DMS153 (cell line): Measurements from ENCODE around the gene DMD.
"Not testable (repeated sequence)": the region's sequence is repeated elsewhere in the genome, so short reads cannot be mapped to it uniquely, and the experiment has no call there.

Experiments used
- DNase-seq: peaks from one replicate; lab custom pipeline; 2025; lab: John Stamatoyannopoulos, UW

DMD gene

DNA sequence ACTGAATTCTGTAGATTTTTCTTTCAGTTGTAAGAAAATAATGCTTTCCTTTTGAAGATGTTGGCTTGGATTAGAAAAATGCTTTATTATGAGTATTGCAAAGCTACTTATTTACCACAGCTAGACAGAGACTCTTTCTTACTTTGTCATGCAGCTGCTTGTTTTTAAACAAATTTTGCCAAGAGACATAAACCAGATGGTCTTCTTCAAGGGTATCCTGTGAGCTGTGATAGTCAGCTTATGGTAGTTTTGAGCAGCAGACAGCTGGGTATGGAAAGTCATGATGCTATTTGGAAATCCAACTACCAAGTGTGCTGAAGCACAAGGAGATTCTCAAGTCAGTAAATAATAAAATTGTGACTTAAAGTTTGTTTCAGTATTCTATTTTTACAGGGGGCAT, 941.5 kb downstream of the DMD start:
- DNase-seq, result no peak

DNA sequence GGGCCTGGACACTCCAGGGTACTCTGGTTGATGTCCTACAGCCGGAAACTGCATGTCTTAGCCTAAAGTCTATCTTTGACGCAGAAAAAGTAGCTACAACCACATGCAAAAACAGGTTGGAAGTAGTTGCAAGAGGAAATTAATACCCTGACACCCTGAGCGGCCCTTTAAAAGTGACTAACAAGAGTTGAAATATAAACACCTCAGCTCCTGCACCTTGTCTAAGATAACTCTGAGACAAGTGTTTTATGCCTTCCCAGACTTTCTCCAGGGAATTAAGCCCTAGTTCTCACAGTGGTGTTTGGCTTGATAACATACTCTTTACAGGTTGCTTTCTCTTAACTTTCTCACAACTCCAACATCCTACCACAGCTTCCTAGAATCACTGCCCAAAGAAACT, 943.1 kb downstream of the DMD start:
- no peak for DNase-seq

DNA sequence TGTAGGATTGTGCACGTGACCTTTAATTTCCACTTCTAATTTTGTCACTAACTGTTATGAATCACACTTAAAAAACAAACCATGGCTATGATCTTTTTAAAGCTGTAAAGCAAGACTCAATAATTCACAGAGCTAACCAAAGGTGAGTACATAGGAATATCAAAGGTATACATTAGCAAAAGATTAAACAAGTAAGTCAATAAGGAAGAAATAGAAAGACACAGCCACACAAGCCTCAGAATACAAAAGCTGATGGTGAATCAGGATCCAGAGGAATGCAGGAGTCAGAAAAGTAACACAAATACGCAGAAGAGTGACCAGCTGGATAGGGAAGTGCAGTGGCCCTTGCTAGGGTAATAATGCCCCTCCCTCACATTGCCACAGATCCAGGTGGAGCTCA, 943.6 kb downstream of the DMD start:
- no peak for DNase-seq

DNA sequence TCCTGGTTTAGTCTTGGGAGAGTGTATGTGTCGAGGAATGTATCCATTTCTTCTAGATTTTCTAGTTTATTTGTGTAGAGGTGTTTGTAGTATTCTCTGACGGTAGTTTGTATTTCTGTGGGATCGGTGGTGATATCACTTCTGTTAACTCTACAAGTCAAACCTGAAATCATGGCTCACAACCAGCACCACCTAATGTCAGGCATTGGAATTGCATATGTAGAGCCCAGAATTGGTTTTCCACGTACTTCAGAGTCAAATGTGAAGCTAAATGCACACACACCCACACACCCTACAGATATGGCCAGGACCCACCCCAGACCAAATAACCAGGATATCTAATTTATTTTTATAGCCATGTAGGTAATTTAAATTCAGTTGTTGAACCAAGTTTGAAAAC, 964.7 kb downstream of the DMD start:
- DNase-seq, result not testable (repeated sequence)

DNA sequence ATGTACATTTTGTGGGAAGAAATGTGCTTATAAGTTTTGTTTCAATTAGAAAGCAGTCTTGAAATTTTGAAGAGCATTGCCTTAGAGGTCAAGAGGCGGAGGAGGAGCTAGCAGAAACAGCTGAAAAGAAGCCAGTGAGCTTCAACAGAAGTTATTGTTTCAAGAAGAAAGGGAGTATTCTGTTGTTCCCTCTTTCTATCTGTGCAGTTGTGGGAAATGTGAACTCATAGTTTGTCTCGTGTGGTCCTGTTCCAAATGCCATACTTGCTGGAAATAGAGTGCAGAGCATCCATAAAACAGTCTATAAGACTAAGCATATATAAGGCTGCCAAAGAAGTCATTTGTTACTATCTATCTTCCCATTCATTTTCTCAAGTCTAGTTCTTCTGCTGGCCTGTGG, 1015.7 kb downstream of the DMD start:
- DNase-seq, result no peak

DNA sequence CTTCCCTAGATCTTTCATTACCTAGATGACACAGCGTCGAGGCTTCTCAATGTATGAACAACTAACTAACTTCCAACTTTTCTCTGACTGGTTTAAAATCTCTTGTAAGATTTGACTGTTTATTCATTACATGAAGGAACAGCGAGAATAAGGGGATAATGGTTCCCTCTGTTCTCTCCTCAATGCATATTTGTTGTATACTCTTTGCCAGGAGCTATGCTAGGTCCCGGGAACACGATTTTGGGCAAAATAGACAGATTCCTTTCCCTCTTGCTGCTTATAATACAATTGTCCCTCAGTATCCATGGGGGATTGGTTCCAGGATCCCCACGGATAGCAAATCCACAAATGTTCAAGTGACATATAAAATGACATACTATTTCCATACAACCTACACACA, 1020.0 kb downstream of the DMD start:
- DNase-seq, result no peak

DNA sequence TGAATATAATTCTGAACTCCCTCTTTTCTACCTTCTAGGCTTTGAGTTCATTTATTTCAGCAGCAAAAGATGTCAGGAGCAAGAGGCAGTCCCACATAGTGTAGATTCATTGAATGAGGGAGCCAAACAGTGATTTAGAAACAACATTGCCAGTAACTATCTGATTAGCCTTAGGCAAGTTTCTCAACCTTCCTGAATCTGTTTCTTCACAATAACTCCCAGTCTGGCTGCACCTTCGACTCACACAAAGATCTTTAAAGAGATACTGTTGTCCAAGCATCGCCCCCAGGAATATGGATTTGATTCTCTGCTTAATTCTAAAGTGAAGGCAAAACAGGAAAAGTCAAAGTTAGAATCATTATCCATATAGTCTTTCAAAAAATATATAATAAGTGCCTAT, 1026.2 kb downstream of the DMD start:
- DNase-seq, result no peak

DNA sequence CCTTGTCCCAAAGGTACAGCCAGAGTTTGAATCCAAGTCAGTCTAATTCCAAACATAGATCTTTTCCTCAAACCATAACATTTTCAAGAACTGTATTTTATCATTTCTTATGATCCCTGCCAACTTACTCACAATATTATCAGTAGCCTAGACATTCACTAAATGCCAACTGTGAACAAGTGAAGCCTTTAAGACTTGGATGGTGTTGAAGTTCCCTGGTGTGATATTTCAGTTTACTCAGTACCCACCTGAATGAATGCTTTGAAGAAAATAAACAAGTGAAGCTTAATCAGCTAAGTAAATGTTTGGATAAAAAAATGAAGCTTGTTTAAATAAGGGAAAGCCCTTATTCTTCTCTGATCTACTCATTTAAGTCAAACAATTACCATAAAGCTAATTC, 1028.3 kb downstream of the DMD start:
- DNase-seq, result no peak

DNA sequence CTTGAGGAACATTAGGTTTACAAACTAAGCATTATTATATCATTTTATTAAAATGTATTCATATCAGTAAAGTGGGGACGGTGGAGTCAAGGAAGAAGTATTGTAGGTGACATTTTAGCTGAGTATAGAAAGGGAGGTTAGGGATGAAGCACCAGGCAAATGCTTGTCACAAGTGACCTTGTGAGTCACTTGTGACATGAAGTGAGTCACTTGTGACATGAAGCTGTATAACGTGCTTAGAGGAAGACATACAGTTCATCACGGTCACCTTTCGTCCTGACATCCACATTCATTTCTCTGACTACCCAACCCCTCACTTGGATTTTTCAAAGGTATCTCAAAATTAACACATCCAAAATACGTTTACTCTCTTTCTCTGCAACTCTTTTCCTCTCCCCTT, 1034.8 kb downstream of the DMD start:
- no peak for DNase-seq

DNA sequence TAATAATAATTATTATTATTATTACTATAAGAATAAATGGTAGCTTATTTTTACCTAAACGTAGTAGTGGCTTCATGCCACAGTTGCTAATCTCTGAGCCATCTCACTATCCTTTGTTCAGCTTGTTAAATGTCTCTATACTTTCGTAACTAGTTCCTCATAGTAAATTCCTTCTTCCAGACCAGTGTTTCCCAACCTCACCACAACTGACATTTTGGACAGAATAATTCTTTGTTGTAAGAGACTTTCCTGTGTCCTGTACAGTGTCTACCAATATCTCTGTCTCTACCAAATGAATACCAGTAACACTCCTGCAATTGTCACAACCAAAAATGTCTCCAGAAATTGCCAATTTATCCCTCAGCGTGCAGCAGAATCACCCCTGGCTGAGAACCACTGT, 1040.9 kb downstream of the DMD start:
- DNase-seq, result no peak

DNA sequence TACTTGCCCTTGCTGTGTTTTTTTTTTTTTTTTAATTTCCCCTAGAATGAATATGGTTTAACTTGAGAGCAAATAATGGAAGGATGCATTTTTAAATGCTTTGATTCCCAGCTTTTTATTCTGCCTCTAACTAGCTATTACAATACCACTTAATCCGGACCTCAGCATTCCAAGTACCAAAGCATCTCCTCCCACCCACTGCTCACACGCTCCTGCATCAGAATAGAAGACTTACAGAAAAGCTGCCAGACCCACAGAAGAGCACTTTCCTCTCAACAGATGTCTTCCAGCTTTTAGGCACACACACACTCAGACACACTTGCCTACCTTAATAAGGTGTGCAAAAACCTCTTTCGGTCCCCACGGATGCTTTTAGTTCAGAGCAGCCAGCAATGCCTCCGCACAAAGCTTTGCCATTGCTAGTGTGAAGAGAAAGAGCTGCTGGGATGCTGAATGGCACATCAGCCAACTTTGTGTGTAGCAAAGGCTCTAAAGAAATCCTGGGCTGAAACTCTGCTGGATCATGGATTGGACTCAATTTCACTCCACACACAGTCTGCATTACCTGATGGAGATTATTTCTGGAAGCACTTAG, 1056.2 kb downstream of the DMD start:
- DNase-seq, result no peak

DNA sequence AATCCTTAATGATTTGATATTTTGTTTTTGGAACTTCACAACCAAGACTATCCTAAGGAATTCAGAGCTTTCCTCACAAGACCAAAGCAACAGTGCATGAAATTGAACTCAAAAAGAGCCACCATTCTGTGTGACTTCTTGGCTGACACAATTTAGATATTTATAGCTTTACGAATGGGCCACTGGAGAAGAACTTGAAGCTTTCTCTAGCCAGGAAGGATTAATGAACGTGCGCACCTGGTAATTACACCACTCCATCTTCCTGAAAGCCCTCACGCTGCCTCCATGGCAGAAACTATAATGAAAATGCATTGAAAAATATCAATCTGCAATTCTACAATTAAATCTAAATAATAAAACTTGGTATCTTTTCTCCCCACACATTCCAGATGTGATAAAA, 1057.8 kb downstream of the DMD start:
- DNase-seq, result no peak

DNA sequence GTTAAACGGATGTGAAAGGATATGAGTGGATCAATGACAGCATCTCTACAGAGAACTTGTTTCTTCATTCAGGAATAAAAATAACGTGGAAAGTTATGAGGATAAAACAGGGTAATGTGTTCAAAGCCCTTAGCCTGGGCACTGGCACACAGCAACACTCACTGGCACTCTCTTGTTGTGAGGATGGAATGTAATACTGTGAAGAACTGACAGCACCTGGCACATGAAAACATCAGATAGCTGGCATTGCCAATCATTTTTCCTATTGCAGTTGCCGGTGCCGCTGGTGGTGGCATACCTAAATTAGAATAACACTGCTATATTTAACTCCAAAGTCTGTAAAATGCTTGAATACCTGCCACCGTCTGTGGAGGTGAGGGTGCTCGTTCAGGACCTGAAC, 1061.2 kb downstream of the DMD start:
- no peak for DNase-seq

DNA sequence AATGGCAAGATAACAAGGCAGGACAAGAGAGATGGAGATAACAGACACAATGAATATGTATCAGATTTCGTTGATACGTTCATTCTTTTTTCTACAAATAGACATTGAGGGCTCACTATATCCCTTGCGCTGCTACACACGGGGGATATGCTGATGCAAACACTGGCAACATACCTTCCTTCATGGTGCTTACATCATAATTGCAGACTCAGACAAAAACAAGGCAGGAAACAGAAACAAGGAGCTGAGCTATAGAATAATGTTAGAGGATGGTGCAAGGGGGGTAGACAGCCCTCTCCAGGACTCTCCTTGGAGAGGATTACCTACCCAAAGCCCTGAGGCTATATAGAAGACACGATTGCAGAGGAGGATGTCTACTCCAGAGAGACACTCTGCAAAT, 1069.5 kb downstream of the DMD start:
- no peak for DNase-seq

DNA sequence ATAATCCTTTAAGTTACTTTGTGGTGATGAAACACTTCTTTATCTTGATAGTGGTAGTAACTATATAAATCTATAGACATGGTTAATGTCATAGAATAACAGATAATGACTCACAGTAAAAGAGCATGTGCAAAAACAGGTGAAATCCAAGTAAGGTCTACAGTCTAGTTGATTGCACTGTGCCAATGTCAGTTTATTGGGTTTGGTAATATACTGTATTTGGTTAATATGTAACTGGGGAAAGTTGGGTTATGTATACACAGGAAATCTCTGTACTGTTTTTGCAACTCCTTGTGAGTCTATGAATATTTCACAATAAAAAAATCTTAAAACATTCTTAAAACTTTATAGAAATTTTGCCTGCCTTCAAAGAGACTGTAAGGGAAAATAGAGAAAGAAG, 1071.9 kb downstream of the DMD start:
- no peak for DNase-seq

DNA sequence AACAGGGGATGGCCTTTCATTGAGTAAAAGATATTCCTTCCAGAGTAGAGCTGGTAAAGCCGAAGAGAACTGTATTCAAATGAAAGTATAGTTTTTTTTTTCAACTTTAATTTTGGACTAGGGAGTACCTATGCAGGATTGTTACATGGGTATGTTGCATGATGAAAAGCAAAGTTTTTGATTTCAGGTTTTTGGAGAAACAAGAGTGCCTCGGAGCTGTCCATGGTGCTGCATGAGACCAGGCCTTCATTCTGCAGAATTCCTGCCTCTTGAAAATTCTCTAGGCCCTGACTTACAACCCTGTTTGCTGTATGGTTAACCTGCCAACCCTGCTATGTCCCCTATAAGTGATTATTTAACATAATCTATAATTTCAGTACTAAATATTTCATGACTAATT, 1073.8 kb downstream of the DMD start:
- DNase-seq, result no peak

DNA sequence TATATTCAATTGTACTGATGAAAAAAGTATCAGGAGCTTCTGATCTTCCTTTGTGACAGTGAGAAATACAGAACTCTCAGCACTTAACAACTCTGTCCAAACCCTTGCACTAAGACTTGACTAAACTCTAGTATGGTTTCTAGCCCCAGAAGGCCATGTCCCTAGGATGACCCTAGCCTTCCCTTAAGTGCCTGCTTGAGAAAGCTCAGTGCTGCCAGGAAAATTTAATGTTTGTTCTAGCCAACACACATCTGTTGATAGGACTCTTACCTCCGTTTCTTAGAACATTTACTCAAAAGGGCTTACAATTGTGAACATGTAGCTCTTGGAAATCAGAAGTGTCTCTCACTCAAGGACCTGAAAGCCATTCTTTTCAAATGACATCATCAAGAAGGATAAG, 1084.4 kb downstream of the DMD start:
- no peak for DNase-seq

DNA sequence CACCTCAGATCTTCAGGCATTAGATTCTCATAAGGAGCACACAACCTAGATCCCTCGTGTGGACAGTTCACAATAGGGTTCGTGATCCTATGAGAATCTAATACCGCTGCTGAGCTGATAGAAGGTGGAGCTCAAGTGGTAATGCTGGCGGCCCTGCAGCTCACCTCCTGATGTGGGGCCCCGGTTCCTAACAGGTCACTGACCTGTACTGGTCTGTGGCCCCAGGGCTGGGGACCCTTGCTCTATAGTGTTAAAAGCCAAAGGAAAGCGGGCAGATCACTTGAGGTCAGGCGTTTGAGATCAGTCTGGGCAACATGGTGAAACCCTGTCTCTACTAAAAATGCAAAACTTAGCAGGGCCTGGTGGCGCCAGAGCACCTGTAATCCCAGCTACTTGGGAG, 1092.5 kb downstream of the DMD start:
- no peak for DNase-seq

DNA sequence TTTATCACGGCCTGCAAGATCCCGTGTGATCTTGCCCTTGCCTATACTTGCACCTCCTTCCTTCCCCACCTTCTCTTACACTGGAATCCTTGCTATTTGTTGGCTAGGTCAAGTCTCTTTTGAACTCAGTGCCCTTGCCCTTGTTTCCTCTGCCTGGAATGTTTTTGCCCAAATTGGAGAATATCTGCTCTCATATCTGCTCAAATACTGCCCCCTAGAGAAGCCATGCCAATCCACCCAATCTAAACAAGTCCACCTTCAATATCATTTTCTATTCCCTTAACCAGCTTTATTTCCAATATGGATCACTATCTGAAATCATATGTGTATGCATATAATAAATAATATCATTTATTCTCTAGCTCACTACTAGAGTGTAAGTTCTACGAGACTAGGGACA, 1095.3 kb downstream of the DMD start:
- DNase-seq, result no peak

DNA sequence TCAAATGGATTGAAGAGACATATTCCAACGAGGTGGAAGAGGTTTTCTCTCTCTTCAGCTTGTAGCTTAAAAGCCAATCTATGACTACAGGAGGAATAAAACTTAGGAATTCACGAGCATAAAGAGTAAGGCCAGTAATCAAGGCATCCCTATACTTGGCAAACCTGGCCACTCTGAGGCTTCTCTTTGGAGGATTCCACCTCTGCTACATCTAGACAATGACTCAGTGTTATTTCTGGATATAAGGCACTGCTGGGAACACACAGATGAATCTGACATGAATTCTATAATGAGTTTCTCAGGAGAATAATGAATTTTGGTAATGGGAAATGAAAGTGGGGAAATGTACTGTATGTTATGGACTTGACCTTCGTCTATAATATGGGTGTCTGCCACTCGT, 1123.7 kb downstream of the DMD start:
- no peak for DNase-seq

DNA sequence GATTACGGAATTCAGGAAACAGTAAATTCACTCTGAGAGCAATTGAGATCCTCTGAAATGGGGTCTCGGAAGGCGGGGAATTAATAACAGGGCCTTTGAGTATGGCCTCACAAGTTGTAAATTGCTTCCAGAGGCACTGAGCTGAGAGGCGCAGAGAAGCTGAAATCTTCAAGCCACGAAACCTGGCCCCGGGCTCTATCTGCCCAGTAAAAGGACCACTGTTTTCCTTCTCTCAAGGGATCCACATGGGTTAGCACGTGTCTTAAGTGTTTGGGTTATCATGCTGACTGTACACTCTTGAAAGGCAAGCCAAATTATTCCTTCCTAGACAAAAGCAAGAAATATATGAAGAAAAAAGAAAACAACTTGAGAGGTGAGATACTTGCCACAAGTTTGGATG, 1126.6 kb downstream of the DMD start:
- no peak for DNase-seq

DNA sequence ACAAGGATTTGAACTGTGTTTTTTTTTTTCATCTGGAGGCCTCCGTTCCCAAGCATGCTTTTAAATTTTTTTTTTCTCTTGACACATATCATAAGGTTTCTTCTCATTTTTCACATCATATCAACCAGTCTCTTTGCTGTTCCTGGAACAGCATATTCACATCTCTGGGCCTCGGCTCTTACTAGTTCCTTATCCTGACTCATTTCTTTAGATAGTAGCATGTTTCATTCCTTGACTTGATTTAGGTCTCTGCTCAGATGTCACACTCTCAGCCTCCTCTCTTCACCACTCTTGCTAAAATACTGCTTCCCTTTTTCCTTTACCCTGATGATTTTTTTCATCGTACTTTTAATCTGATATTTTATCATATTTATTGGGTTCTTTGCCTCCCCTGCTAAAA, 1163.1 kb downstream of the DMD start:
- DNase-seq, result no peak

DNA sequence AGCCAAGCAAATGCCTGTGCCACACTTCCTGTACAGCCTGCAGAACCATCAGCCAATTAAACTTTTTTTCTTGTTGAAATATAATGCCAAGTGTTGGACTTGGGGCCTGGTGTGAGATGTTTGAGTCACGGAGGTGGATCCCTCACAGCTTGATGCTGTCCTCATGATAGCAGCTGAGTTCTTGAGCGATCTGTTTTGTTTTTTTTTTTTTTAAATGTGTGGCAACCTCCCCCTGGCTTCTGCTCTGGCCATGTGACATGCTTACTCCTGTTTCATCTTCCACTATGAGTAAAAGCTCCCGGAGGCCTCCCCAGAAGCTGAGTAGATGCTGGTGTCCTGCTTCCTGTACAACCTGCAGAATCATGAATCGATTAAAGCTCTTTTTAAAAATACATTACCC, 1166.2 kb downstream of the DMD start:
- DNase-seq, result no peak

DNA sequence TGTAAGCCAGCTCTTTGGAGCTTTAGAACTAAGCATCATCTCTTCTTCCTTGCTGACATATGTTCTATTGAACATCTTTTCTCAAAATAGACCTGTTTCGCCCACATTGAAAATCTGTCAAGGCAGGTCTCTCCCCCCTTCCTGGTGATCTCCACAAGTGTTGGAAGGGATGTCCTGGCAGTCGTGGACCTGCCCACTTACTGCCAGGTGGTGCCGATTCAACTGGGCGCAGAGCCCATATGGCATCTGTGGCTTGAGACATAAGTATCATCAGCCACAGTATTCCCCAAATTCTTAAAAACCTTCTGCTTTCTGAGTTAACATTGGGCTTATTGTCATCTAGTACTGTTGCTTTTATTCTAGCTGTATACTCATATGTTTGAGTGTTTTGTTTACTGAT, 1170.2 kb downstream of the DMD start:
- DNase-seq, result no peak

DNA sequence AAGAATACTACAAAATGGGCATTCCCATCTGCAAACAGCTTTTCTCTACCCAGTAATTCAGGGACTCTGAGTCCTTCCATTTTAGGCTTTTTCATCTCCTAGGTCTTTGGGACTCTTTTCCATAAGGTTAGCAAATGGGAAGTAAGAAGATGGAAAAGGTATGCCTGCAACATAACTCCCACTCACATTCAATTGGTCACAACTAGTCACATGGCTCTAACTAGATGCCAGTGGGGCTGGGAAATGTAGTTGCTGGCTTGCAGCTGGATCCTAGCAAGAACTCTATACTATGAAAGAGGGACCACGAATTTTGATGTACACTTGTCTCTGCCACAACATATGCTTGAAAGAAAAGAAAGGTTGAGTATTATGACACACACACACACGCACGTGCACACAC, 1184.6 kb downstream of the DMD start:
- DNase-seq, result no peak
